HCT116 (cell line): ENCODE measurements around the gene POLR2J2. TPM values are rescaled to one million over a fixed set of nuclear protein-coding genes. Genes with fewer than 3 reads are reported as not detected.
A peak's percentile ranks its signal among the peaks of the same experiment; 100 is the strongest.
"Not testable (repeated sequence)": the region's sequence is repeated elsewhere in the genome, so short reads cannot be mapped to it uniquely, and the experiment has no call there.

Source experiments
- ATAC-seq: fragments of 200-7000 bp; cut with Tn5 transposase; 2 replicates; pipeline ENCODE4 v1.9.1; 2020; ENCODE audit warnings: mild to moderate bottlenecking, moderate library complexity
- Bru-seq: library from RNA; stranded (reverse); fragments of 400-500 nt; gene quantifications from one replicate; lab custom pipeline; 2021; lab: Mats Ljungman, UMichigan
- BruChase-seq, 2 experiments: library from RNA; stranded (reverse); fragments of 400-500 nt; gene quantifications; one replicate each; lab custom pipeline; 2021; lab: Mats Ljungman, UMichigan
- BruUV-seq: library from RNA; stranded (reverse); fragments of 400-500 nt; replicated peaks from 2 replicates; lab custom pipeline; 2021; lab: Mats Ljungman, UMichigan
- CTCF ChIA-PET: fragments of 300-600 bp; sonication (Branson Sonifier 250); formaldehyde crosslinking; loops from one replicate; lab custom pipeline; 2021; ENCODE audit warnings: antibody characterized with exemption; lab: Charles Lee
- POLR2A ChIA-PET: fragments of 300-600, 350-600 bp; sonication (Branson Sonifier 250); formaldehyde crosslinking; loops from one replicate; lab custom pipeline; 2021; ENCODE audit warnings: antibody characterized with exemption; lab: Charles Lee
- RAD21 ChIA-PET, 2 experiments: fragments of 300-600 bp; sonication (Branson Sonifier 250); formaldehyde crosslinking; loops; one replicate each; lab custom pipeline; 2023; ENCODE audit warnings: low total read pairs in 2 of 2; ENCODE audit not compliant: uncharacterized antibody in 2 of 2, unreplicated experiment in 2 of 2, low non-redundant PET in 1 of 2; lab: Charles Lee
- DNase-seq: peaks from one replicate; pipeline ENCODE4 v3.0.0-alpha.2; 2010; ENCODE audit warnings: low read depth, low spot score
- H2AFZ ChIP-seq: fragments of 200-600 bp; shearing (Covaris generic), sonication (generic); 2 replicates; pipeline ENCODE4 v1.6.1; 2017; ENCODE audit warnings: low read depth, mixed run types, mixed read lengths, antibody characterized with exemption, low read length; ENCODE audit not compliant: poor library complexity, severe bottlenecking
- H3K27ac ChIP-seq: 2 replicates; pipeline ENCODE4 v1.5.1; 2012; ENCODE audit warnings: low read depth, low read length
- H3K27me3 ChIP-seq: fragments of 200-600 bp; sonication (generic); 2 replicates; pipeline ENCODE4 v1.6.1; 2016; ENCODE audit warnings: mixed run types, low read length, mixed read lengths; ENCODE audit not compliant: insufficient read depth
- H3K36me3 ChIP-seq, 2 experiments: fragments of 200-500 bp in 1 of 2; fragments of 200-600 bp in 1 of 2; sonication (Bioruptor generic) in 1 of 2; sonication (generic) in 1 of 2; 2 replicates each; pipeline versions ENCODE4 v1.5.1 to v1.6.1; 2014 to 2016; ENCODE audit warnings: low read length in 2 of 2, inconsistent platforms in 1 of 2, mixed read lengths in 1 of 2, mixed run types in 1 of 2; ENCODE audit not compliant: insufficient read depth in 2 of 2, control insufficient read depth in 1 of 2
- H3K4me1 ChIP-seq, 2 experiments: fragments of 200-600 bp in 1 of 2; sonication (generic) in 1 of 2; 2 replicates each; pipeline versions ENCODE4 v1.5.1 to v1.6.1; 2012 to 2017; ENCODE audit warnings: low read length in 2 of 2, inconsistent platforms in 1 of 2, mild to moderate bottlenecking in 1 of 2, mixed read lengths in 1 of 2, mixed run types in 1 of 2, moderate library complexity in 1 of 2; ENCODE audit not compliant: insufficient read depth in 2 of 2, control insufficient read depth in 1 of 2
- H3K4me2 ChIP-seq: fragments of 200-600 bp; sonication (generic); 2 replicates; pipeline ENCODE4 v1.6.1; 2017; ENCODE audit warnings: mixed run types, low read length, mixed read lengths
- H3K4me3 ChIP-seq, 2 experiments: fragments of 200-600 bp in 1 of 2; sonication (generic) in 1 of 2; replicated peaks in 1 of 2; 2 replicates each; pipeline ENCODE4 v1.5.1; 2011 to 2016; ENCODE audit warnings: low read length in 2 of 2, control low read depth in 1 of 2, low read depth in 1 of 2, mild to moderate bottlenecking in 1 of 2, mixed read lengths in 1 of 2, mixed run types in 1 of 2
- H3K79me2 ChIP-seq: fragments of 200-600 bp; sonication (generic); 2 replicates; pipeline ENCODE4 v1.6.1; 2017; ENCODE audit warnings: mild to moderate bottlenecking, mixed run types, low read length, moderate library complexity, mixed read lengths; ENCODE audit not compliant: insufficient read depth
- H3K9ac ChIP-seq: fragments of 200-600 bp; sonication (generic); 2 replicates; pipeline ENCODE4 v1.6.1; 2016; ENCODE audit warnings: low read length, mixed read lengths
- H3K9me2 ChIP-seq: fragments of 200-600 bp; sonication (generic), shearing (Covaris generic); 2 replicates; pipeline ENCODE4 v1.6.1; 2017; ENCODE audit warnings: mixed run types, mild to moderate bottlenecking, moderate library complexity; ENCODE audit not compliant: insufficient read depth
- H3K9me3 ChIP-seq, 2 experiments: fragments of 200-500 bp in 1 of 2; fragments of 200-600 bp in 1 of 2; sonication (Bioruptor generic) in 1 of 2; sonication (generic) in 1 of 2; 2 replicates each; pipeline ENCODE4 v1.6.1; 2014 to 2017; ENCODE audit warnings: low read length in 2 of 2, mixed read lengths in 2 of 2, inconsistent platforms in 1 of 2, low read depth in 1 of 2, mild to moderate bottlenecking in 1 of 2, mixed run types in 1 of 2, moderate library complexity in 1 of 2; ENCODE audit not compliant: control insufficient read depth in 1 of 2, insufficient read depth in 1 of 2
- H4K20me1 ChIP-seq: fragments of 200-600 bp; sonication (generic), shearing (Covaris generic); 2 replicates; pipeline ENCODE4 v1.6.1; 2017; ENCODE audit warnings: mixed run types, mild to moderate bottlenecking, moderate library complexity; ENCODE audit not compliant: insufficient read depth
- intact Hi-C: fragments of 100-400 bp; cut with micrococcal nuclease; formaldehyde crosslinking; loops from 2 replicates; pipeline ENCODE4 v1.10.0; 2022
- long read RNA-seq: library from polyadenylated mRNA; unstranded; transcript quantifications from one replicate; pipeline ENCODE4 v2.0.0, GENCODE V29; 2021; ENCODE audit not compliant: unreplicated experiment
- polyA plus RNA-seq: library from polyadenylated mRNA; unstranded; fragments of >200 nt; gene quantifications from 2 replicates; pipeline ENCODE4 v1.2.1, GENCODE V29; 2012; ENCODE audit warnings: missing spikeins
- total RNA-seq: library from RNA; stranded (reverse); gene quantifications from one replicate; pipeline ENCODE4 v1.2.1, GENCODE V29; 2021; ENCODE audit not compliant: unreplicated experiment

The POLR2J2 gene
- total RNA-seq (6.2 TPM), Bru-seq, nascent RNA (percentile 76 among the genes with signal in this experiment), BruChase-seq, experiment 1, labeled RNA remaining after a 6-hour chase (percentile 83 among the genes with signal in this experiment), BruChase-seq, experiment 2, labeled RNA remaining after a 2-hour chase (percentile 77 among the genes with signal in this experiment)
- polyA plus RNA-seq, result 0.80 and 1.6 TPM in 2 replicates
- long read RNA-seq, partial matches to known transcripts, result 0 of 1 reads
- long read RNA-seq, other reads (novel, unspliced or antisense), result 1 of 1 reads

DNA sequence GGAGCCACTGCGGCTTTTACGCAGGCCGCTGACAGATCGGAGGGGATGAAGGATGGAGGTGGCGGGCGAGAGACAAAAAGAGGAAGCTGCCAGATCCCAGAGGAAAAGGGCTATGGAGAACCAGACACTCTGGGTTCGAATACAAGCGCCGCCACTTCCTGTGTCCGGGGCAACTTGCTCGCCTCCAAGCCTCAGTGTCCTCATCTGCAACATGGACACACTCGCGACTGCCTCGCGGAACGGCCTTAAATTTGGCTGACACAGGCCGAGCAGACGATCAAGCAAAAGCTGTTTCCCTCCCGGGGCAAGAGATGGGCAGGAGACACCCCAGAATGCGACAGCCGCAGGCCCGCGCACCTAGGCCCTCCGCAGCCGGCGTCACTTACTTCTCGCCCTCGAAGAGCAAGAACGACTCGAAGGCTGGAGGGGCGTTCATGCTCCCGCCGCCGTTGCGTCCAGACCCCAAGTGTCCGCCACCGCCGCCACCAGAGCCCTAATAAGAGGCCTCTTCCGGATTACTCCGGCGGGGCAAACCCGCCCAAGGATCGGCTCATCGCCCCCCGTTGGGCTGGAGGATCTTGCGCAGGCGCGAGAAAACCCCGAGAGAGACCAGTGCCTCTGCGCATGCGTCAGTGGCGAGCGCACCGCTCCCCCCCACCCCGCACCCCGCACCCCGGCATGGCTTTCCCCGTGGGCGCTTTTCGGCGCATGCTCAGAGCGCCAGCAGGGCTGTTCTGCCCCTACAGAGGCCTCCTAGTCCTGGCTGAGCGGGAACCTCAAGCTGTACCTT lies at the start of gene POLR2J2:
POLR2J2 (minus strand) TSS at position 498 of the 790 bp plus-strand sequence; CDS start at position 436, 62 bp downstream.
- H3K9ac ChIP-seq, H4K20me1 ChIP-seq, H3K79me2 ChIP-seq, H3K4me1 ChIP-seq, H3K27me3 ChIP-seq, H3K4me2 ChIP-seq, DNase-seq, H3K36me3 ChIP-seq, intact Hi-C loops, CTCF ChIA-PET, H3K4me3 ChIP-seq, H3K27ac ChIP-seq, BruUV-seq, RAD21 ChIA-PET, H2AFZ ChIP-seq, POLR2A ChIA-PET, H3K9me2 ChIP-seq, H3K9me3 ChIP-seq: not testable (repeated sequence)
- peak; percentile 82 for ATAC-seq

DNA sequence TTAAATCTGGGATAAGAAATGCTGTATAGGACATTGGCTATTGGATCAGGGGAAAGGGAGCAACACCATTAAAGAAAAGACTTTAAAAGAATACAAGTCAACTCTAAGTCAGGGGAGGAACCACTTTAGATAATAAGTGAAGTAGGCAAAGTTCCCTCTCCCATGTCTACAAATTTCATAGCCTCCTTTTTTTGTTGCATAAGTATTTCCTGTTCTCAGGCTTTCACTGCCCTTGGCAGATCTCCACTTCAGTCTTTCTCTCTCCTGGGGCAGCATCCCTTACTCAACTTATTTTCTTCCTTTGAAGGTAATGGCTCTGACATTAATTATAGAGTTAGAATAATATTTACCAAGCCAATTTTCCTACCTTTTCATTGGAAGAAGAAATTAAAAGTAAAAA lies 47.0 kb upstream of the POLR2J2 start:
- H3K79me2 ChIP-seq, H3K9me2 ChIP-seq, H3K4me3 ChIP-seq, H3K27ac ChIP-seq, CTCF ChIA-PET, H3K36me3 ChIP-seq, BruUV-seq, H4K20me1 ChIP-seq, H3K4me1 ChIP-seq, H2AFZ ChIP-seq, RAD21 ChIA-PET, ATAC-seq, POLR2A ChIA-PET, H3K4me2 ChIP-seq, intact Hi-C loops, DNase-seq, H3K9ac ChIP-seq, H3K9me3 ChIP-seq, H3K27me3 ChIP-seq: not testable (repeated sequence)

DNA sequence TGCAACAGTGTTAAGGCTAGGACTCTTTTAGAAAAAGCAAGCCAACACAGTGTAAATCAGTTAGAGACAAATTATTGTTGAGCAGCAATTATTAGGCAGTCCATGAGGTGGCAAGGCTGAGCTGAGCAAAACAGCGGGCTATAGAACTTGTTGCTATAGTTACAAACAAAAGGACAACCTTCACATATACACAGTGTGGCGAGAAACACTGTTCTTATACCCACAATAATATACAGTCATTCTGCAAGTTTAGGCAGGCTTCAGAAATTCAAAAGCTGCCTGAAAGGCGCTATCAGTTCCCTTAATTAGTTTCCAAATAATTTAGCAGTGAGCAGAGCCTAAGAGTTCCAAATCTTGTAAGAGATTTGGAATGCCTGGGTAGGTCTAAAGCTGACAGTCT lies 44.3 kb upstream of the POLR2J2 start:
- H3K36me3 ChIP-seq, H3K9ac ChIP-seq, H4K20me1 ChIP-seq, H3K79me2 ChIP-seq, intact Hi-C loops, CTCF ChIA-PET, H3K4me1 ChIP-seq, POLR2A ChIA-PET, RAD21 ChIA-PET, H3K9me2 ChIP-seq, BruUV-seq, H3K4me3 ChIP-seq, H3K9me3 ChIP-seq, DNase-seq, H3K27ac ChIP-seq, H3K27me3 ChIP-seq, H3K4me2 ChIP-seq, H2AFZ ChIP-seq: not testable (repeated sequence)
- peak; percentile 81 for ATAC-seq

DNA sequence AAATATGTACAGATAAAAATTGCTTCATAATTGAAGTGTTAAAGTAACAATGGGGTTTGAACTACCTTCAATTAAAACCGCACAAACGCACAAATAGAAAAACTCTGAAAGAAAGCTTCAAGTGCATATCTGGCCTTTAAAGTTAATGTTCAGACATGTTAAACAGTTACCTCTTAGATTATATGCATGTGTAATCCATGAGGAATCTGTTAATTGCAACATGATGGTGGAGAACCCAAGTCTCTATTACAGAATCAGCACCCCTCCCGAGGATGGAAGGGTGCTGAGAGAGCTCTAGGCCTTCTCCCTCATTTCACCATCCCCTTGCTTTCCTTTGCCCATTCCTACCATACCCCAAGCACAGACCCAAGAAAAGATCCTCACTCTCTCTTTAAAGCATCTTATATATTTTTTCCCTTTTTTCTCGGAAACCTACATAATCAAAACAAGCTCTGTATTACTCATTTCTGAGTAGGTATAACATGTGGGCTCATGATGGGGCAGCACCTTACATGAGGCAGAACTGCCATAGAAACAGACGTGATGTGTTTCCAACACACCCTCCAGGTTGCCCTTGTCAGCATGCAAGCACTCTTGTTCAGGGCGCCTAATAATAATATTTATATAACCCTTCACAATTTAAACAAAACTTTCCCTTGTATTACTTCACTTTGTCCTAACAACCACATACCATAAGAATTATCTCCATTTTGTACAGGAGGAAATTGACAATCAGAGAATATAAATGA lies 43.5 kb upstream of the POLR2J2 start:
- H3K4me1 ChIP-seq, H3K36me3 ChIP-seq, H3K27me3 ChIP-seq, BruUV-seq, CTCF ChIA-PET, H3K4me3 ChIP-seq, H3K79me2 ChIP-seq, H2AFZ ChIP-seq, ATAC-seq, H3K27ac ChIP-seq, intact Hi-C loops, H4K20me1 ChIP-seq, H3K9me2 ChIP-seq, RAD21 ChIA-PET, H3K9ac ChIP-seq, POLR2A ChIA-PET, H3K9me3 ChIP-seq, H3K4me2 ChIP-seq, DNase-seq: not testable (repeated sequence)
